ENCODE data around the gene PF4V1.

GRCh38 chr4:73814679-73815078 is 38.4 kb upstream of the PF4V1 start:
- TF ChIP-seq CTCF (IDR thresholded peaks at IDR 0.05; ENCODE audit: low read depth, low read length), result no peak
- TF ChIP-seq EZH2phosphoT487 (IDR thresholded peaks at IDR 0.05; ENCODE audit: low read depth), result no peak
